ENCODE results near the gene AGAP2.

DNA sequence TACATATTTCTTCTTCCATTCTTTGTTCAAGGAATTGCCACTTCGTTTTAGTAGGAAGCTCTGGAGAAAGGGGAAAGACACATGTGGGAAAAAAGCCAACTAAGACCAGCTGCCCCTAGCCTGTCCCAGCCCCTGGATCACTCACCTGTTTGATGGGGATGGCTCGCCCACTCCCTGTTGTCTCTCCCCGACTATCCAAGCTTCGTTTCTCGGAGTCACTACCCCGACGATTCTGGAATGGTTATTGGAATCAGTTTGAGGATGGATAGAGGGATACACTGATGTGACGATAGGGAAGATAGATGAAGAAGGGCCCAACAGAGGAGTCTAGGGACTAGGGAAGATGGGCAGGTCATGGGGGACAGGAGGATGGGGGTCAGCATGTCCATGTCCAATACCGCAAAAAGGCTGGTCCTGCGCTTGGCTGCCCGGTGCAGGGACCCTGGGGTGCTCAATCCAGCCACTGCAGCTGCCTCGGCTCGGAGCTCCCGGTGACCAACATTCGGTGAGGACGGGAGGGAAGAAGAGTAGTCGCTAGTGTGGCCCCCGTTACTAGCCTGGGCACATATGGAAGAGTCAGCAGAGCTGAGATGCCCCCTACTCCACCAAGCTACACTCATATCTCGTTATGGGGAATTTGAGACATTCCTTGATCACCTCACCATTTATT, 7.0 kb downstream of the AGAP2 start:
- TF ChIP-seq, protein P1, sequence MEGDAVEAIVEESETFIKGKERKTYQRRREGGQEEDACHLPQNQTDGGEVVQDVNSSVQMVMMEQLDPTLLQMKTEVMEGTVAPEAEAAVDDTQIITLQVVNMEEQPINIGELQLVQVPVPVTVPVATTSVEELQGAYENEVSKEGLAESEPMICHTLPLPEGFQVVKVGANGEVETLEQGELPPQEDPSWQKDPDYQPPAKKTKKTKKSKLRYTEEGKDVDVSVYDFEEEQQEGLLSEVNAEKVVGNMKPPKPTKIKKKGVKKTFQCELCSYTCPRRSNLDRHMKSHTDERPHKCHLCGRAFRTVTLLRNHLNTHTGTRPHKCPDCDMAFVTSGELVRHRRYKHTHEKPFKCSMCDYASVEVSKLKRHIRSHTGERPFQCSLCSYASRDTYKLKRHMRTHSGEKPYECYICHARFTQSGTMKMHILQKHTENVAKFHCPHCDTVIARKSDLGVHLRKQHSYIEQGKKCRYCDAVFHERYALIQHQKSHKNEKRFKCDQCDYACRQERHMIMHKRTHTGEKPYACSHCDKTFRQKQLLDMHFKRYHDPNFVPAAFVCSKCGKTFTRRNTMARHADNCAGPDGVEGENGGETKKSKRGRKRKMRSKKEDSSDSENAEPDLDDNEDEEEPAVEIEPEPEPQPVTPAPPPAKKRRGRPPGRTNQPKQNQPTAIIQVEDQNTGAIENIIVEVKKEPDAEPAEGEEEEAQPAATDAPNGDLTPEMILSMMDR (IDR thresholded peaks at IDR 0.05) = no peak
- TF ChIP-seq POLR2A (IDR thresholded peaks at IDR 0.05) = no peak
